ENCODE data around the gene PRKG1. TPM values are rescaled to one million over a fixed set of nuclear protein-coding genes. Genes with fewer than 3 reads are reported as not detected.
"Not testable (repeated sequence)": the region's sequence is repeated elsewhere in the genome, so short reads cannot be mapped to it uniquely, and the experiment has no call there.

PRKG1 gene
- total RNA-seq, 1 donor from 2014 or later, result 17.9 TPM

GRCh38 chr10:51675088-51675487, 600.8 kb downstream of the PRKG1 start:
- Histone ChIP-seq H3K4me3 (no peak overlapping the region), H3K27me3 (no peaks in the 10 kb centered on the region), H3K9me3 (no peaks in the 10 kb centered on the region), H3K36me3 (no peaks in the 10 kb centered on the region), H3K4me1 (no peaks in the 10 kb centered on the region), H3K27ac (no peak overlapping the region)
- intact Hi-C loops (cut with DNase I), result no loop called here
- TF ChIP-seq POLR2AphosphoS5 (IDR thresholded peaks at IDR 0.05; ENCODE audit: insufficient read depth in 1 of 2, low read depth in 1 of 2) (no peak), POLR2A (IDR thresholded peaks at IDR 0.05) (no peak)
- TF ChIP-seq, protein P1, sequence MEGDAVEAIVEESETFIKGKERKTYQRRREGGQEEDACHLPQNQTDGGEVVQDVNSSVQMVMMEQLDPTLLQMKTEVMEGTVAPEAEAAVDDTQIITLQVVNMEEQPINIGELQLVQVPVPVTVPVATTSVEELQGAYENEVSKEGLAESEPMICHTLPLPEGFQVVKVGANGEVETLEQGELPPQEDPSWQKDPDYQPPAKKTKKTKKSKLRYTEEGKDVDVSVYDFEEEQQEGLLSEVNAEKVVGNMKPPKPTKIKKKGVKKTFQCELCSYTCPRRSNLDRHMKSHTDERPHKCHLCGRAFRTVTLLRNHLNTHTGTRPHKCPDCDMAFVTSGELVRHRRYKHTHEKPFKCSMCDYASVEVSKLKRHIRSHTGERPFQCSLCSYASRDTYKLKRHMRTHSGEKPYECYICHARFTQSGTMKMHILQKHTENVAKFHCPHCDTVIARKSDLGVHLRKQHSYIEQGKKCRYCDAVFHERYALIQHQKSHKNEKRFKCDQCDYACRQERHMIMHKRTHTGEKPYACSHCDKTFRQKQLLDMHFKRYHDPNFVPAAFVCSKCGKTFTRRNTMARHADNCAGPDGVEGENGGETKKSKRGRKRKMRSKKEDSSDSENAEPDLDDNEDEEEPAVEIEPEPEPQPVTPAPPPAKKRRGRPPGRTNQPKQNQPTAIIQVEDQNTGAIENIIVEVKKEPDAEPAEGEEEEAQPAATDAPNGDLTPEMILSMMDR (IDR thresholded peaks at IDR 0.05), result no peak
- no peak for DNase-seq (ENCODE audit: extremely low spot score in 2 of 2)

- Histone ChIP-seq H3K27me3 (no peaks in the 10 kb centered on the region), H3K9me3 (no peaks in the 10 kb centered on the region), H3K4me3 (no peak overlapping the region), H3K4me1 (no peaks in the 10 kb centered on the region), H3K36me3 (no peaks in the 10 kb centered on the region), H3K27ac (no peak overlapping the region)
- no peak for TF ChIP-seq POLR2AphosphoS5 (IDR thresholded peaks at IDR 0.05; ENCODE audit: insufficient read depth in 1 of 2, low read depth in 1 of 2)
- TF ChIP-seq, protein P1 (IDR thresholded peaks at IDR 0.05), result no peak
- no peak for TF ChIP-seq POLR2A (IDR thresholded peaks at IDR 0.05)
- intact Hi-C loops (cut with DNase I), result no loop called here
- no peak for DNase-seq (ENCODE audit: extremely low spot score in 2 of 2)
Observed at GRCh38 chr10:51679841-51680240, 605.6 kb downstream of the PRKG1 start.

DNA sequence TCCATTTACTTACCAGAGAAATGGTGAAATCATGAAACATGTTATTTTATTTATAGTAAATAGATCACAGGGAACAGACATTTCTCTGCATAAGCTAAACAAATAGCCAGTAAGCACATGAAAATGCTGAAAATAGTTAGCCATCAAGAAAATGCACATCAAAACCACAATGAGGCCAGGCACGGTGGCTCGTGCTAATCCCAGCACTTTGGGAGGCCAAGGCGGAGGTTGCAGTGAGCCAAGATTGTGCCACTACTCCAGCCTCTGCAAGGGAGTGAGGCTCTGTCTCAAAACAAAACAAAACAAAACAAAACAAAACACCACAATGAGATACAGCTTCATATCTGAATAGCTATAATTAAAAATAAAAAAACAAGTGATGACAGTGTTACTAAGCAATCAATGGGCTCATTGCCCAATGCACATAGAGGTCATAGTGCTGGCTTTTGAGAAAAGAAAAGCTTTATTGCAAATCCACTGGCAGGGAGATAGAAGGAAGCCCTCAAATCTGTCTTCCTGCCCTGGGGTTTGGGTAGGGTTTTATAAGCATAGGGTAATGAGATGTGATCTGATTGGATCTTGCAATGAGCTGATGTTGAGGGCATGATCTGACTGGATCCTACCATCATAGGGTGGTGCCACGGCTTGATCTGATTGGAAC, 608.9 kb downstream of the PRKG1 start:
- no peak for DNase-seq (ENCODE audit: extremely low spot score in 2 of 2)
- intact Hi-C loops (cut with DNase I), result no loop called here
- no peaks in the 10 kb centered on the region for H3K27me3 ChIP-seq

GRCh38 chr10:51685768-51686167, 611.5 kb downstream of the PRKG1 start:
- H3K27ac ChIP-seq, result no peak overlapping the region
- H3K27me3 ChIP-seq, result no peaks in the 10 kb centered on the region
- no peaks in the 10 kb centered on the region for H3K36me3 ChIP-seq
- H3K4me1 ChIP-seq, result no peaks in the 10 kb centered on the region
- H3K9me3 ChIP-seq, result no peaks in the 10 kb centered on the region
- intact Hi-C loops (cut with DNase I), result no loop called here
- H3K4me3 ChIP-seq, result no peak overlapping the region
- TF ChIP-seq, protein P1 (IDR thresholded peaks at IDR 0.05), result no peak
- TF ChIP-seq POLR2AphosphoS5 (IDR thresholded peaks at IDR 0.05; ENCODE audit: insufficient read depth in 1 of 2, low read depth in 1 of 2) (no peak), POLR2A (IDR thresholded peaks at IDR 0.05) (no peak)
- no peak for DNase-seq (ENCODE audit: extremely low spot score in 2 of 2)

More for the DNA sequence above, 608.9 kb downstream of the PRKG1 start:
- Histone ChIP-seq H3K27ac (no peak overlapping the region), H3K9me3 (no peaks in the 10 kb centered on the region), H3K4me3 (no peak overlapping the region), H3K4me1 (no peaks in the 10 kb centered on the region), H3K36me3 (no peaks in the 10 kb centered on the region)
- no peak for TF ChIP-seq POLR2A (IDR thresholded peaks at IDR 0.05)
- TF ChIP-seq, protein P1 (IDR thresholded peaks at IDR 0.05), result no peak
- no peak for TF ChIP-seq POLR2AphosphoS5 (IDR thresholded peaks at IDR 0.05; ENCODE audit: insufficient read depth in 1 of 2, low read depth in 1 of 2)

DNA sequence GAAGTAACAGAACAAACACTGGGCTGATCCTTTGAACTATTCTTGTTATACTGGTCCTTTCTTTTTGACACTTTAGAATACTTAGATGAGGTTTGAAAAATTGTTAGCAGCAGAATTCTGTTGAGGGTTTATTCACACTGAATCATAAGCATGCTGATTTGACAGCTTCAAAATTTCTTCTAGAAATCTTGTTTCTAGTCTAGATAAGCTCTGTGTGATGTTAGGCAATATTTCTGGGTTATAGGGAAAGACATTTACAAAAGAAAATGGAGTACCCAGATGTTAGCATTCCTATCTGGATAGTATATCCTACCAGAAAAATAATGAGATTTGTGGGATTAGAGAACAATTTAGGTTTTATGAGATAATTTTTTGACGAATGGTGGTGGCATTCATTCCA, 613.0 kb downstream of the PRKG1 start:
- H3K4me3 ChIP-seq, result no peak overlapping the region
- H3K27ac ChIP-seq, result no peak overlapping the region
- TF ChIP-seq POLR2A (IDR thresholded peaks at IDR 0.05) (no peak), POLR2AphosphoS5 (IDR thresholded peaks at IDR 0.05; ENCODE audit: insufficient read depth in 1 of 2, low read depth in 1 of 2) (no peak)
- TF ChIP-seq, protein P1 (IDR thresholded peaks at IDR 0.05), result no peak
- intact Hi-C loops (cut with DNase I), result no loop called here
- no peaks in the 10 kb centered on the region for H3K36me3 ChIP-seq
- H3K4me1 ChIP-seq, result no peaks in the 10 kb centered on the region
- DNase-seq (ENCODE audit: extremely low spot score in 2 of 2), result no peak
- no peaks in the 10 kb centered on the region for H3K9me3 ChIP-seq
- no peaks in the 10 kb centered on the region for H3K27me3 ChIP-seq

GRCh38 chr10:51688826-51689225, 614.5 kb downstream of the PRKG1 start:
- H3K27me3 ChIP-seq; H3K27ac ChIP-seq; DNase-seq (ENCODE audit: extremely low spot score in 2 of 2); H3K9me3 ChIP-seq; H3K36me3 ChIP-seq; intact Hi-C loops (cut with DNase I); H3K4me1 ChIP-seq; H3K4me3 ChIP-seq: not testable (repeated sequence)
